ENCODE measurements around the gene GJA5.

The GJA5 gene

GRCh38 chr1:147760481-147761260 is at the start of gene GJA5:
TSS of gene GJA5 (minus strand) at chr1:147760602. CDS start at chr1:147759238, 1,364 bp downstream.
- DNase-seq = no peak

GRCh38 chr1:147809236-147809635 is 48.8 kb upstream of the GJA5 start:
- no peak for DNase-seq

GRCh38 chr1:147808025-147808424 is 47.6 kb upstream of the GJA5 start:
- no peak for DNase-seq

GRCh38 chr1:147807405-147807804 is 47.0 kb upstream of the GJA5 start:
- no peak for DNase-seq

- no peak for DNase-seq
Observed at GRCh38 chr1:147804942-147805723, 44.7 kb upstream of the GJA5 start.

- no peak for DNase-seq
Observed at GRCh38 chr1:147800804-147801203, 40.4 kb upstream of the GJA5 start.

GRCh38 chr1:147798731-147799130 is 38.3 kb upstream of the GJA5 start:
- no peak for DNase-seq

- no peak for DNase-seq
Observed at GRCh38 chr1:147794570-147794969, 34.2 kb upstream of the GJA5 start.

GRCh38 chr1:147791876-147792275 is 31.5 kb upstream of the GJA5 start:
- DNase-seq = no peak

GRCh38 chr1:147787765-147788164 is 27.4 kb upstream of the GJA5 start:
- no peak for DNase-seq

GRCh38 chr1:147786536-147786935 is 26.1 kb upstream of the GJA5 start:
- no peak for DNase-seq

- DNase-seq = no peak
Observed at GRCh38 chr1:147785794-147786506, 25.5 kb upstream of the GJA5 start.

- DNase-seq = no peak
Observed at GRCh38 chr1:147784941-147785340, 24.5 kb upstream of the GJA5 start.

- DNase-seq = no peak
Observed at GRCh38 chr1:147781056-147781471, 20.7 kb upstream of the GJA5 start.

GRCh38 chr1:147777694-147778093 is 17.3 kb upstream of the GJA5 start:
- no peak for DNase-seq

- no peak for DNase-seq
Observed at GRCh38 chr1:147773215-147773715, 12.9 kb upstream of the GJA5 start.

- DNase-seq = no peak
Observed at GRCh38 chr1:147772570-147772969, 12.2 kb upstream of the GJA5 start.

GRCh38 chr1:147771226-147772125 is 11.1 kb upstream of the GJA5 start:
- peak; percentile 28 to 30 for DNase-seq

- no peak for DNase-seq
Observed at GRCh38 chr1:147769106-147769505, 8.7 kb upstream of the GJA5 start.

- no peak for DNase-seq
Observed at GRCh38 chr1:147768582-147768981, 8.2 kb upstream of the GJA5 start.

GRCh38 chr1:147768101-147768500 is 7.7 kb upstream of the GJA5 start:
- DNase-seq = no peak
